Caco-2 (cell line): ENCODE data around the gene TRIM58. TPM values are rescaled to one million over a fixed set of nuclear protein-coding genes. Genes with fewer than 3 reads are reported as not detected.

ENCODE experiments used
- BruUV-seq: library from RNA; stranded (reverse); fragments of 400-500 nt; replicated peaks from 2 replicates; lab custom pipeline; 2021; lab: Mats Ljungman, UMichigan
- CTCF ChIA-PET: fragments of 300-600 bp; sonication (Branson Sonifier 250); formaldehyde crosslinking; loops from one replicate; lab custom pipeline; 2022; ENCODE audit warnings: antibody characterized with exemption; lab: Charles Lee
- POLR2A ChIA-PET: fragments of 300-600 bp; sonication (Branson Sonifier 250); formaldehyde crosslinking; loops from one replicate; lab custom pipeline; 2022; ENCODE audit warnings: antibody characterized with exemption; lab: Charles Lee
- DNase-seq, 2 experiments: peaks; one replicate each; pipeline versions ENCODE4 v3.0.0 to v3.0.0-alpha.2; 2020 to 2022
- H3K27me3 ChIP-seq: replicated peaks from 2 replicates; pipeline ENCODE4 v1.6.0; 2011; ENCODE audit warnings: low read length; ENCODE audit not compliant: control insufficient read depth, insufficient read depth
- H3K36me3 ChIP-seq: 2 replicates; pipeline ENCODE4 v1.5.1; 2011; ENCODE audit warnings: low read length; ENCODE audit not compliant: control insufficient read depth, insufficient read depth
- H3K4me1 ChIP-seq: fragments of 250-450 bp; sonication (Bioruptor Pico); 2 replicates; pipeline ENCODE4 v1.5.1; 2020; ENCODE audit warnings: mild to moderate bottlenecking
- H3K4me3 ChIP-seq: 2 replicates; pipeline ENCODE4 v1.5.1; 2011; ENCODE audit warnings: low read depth, mild to moderate bottlenecking, control low read depth, low read length
- H3K9me3 ChIP-seq: fragments of 250-450 bp; sonication (Bioruptor Pico); 2 replicates; pipeline ENCODE4 v1.5.1; 2020; ENCODE audit warnings: mild to moderate bottlenecking, moderate library complexity
- H3K27ac Mint-ChIP-seq: one replicate; pipeline ENCODE4 v1.8.0; 2022; ENCODE audit warnings: mixed read lengths; ENCODE audit not compliant: unreplicated experiment
- H3K27me3 Mint-ChIP-seq: one replicate; pipeline ENCODE4 v1.8.0; 2022; ENCODE audit warnings: mixed read lengths; ENCODE audit not compliant: insufficient read depth, unreplicated experiment
- H3K36me3 Mint-ChIP-seq: one replicate; pipeline ENCODE4 v1.8.0; 2022; ENCODE audit warnings: mild to moderate bottlenecking, mixed read lengths; ENCODE audit not compliant: insufficient read depth, unreplicated experiment
- H3K4me1 Mint-ChIP-seq: one replicate; pipeline ENCODE4 v1.8.0; 2022; ENCODE audit warnings: low read depth, mixed read lengths; ENCODE audit not compliant: unreplicated experiment
- H3K4me3 Mint-ChIP-seq: one replicate; pipeline ENCODE4 v1.8.0; 2022; ENCODE audit warnings: mild to moderate bottlenecking, moderate library complexity, mixed read lengths; ENCODE audit not compliant: unreplicated experiment
- H3K9me3 Mint-ChIP-seq: one replicate; pipeline ENCODE4 v1.8.0; 2022; ENCODE audit warnings: mixed read lengths; ENCODE audit not compliant: unreplicated experiment
- intact Hi-C: fragments of 100-400 bp; cut with micrococcal nuclease; formaldehyde crosslinking; loops from one replicate; pipeline ENCODE4 v1.10.0; 2022; ENCODE audit not compliant: unreplicated experiment
- total RNA-seq: library from RNA; stranded (reverse); gene quantifications from 2 replicates; pipeline ENCODE4 v1.2.3, GENCODE V29; 2022
- TF ChIP-seq, protein P1 (sequence below), 2 experiments: fragments of 200-600 bp in 1 of 2; IDR thresholded peaks; 1 replicate in 1 of 2; 2 replicates in 1 of 2; pipeline versions ENCODE4 v1.5.1 to v1.8.0; 2011 to 2022; ENCODE audit warnings: antibody characterized with exemption in 1 of 2, control low read depth in 1 of 2, inconsistent platforms in 1 of 2, low read depth in 1 of 2, low read length in 1 of 2, mild to moderate bottlenecking in 1 of 2, moderate library complexity in 1 of 2; ENCODE audit not compliant: insufficient read depth in 1 of 2, severe bottlenecking in 1 of 2, unreplicated experiment in 1 of 2

TRIM58 gene
- total RNA-seq, 1 experiment from 2014 or later: not detected

DNA sequence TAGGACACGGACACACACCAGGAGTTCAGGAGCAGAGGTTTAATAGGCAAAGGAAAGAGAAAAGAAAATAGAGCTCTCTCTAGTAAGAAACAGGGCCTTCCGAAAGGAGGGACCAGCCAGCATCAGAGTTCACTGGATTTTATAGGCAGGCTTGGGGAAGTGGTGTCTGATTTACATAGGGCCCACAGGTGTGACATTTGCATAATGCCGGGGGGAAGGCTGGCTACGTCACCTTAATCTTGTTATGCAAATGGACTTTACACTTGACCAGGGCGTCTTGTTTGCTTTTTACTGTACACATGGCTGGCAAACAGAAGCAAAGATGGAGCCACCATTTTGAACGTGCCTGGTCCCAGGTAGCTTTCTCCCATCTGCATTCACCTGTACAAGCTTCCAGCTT, 33.0 kb upstream of the TRIM58 start, which contains the start of gene OR14A16:
TSS of gene OR14A16 (minus strand) at position 97 of the 400 bp plus-strand sequence. CDS start 8,390 bp downstream, outside the sequence.
- intact Hi-C loops: no loop called here
- ChIA-PET CTCF (no interaction called here), POLR2A (no interaction called here)
- no peaks in the 10 kb centered on the region for H3K9me3 ChIP-seq
- Mint-ChIP-seq H3K4me1 (no peaks in the 10 kb centered on the region), H3K27me3 (no peaks in the 10 kb centered on the region), H3K36me3 (no peaks in the 10 kb centered on the region), H3K27ac (no peak within 1 kb of the TSS), H3K4me3 (no peak within 1 kb of the TSS), H3K9me3 (no peaks in the 10 kb centered on the region)
- TF ChIP-seq, protein P1, sequence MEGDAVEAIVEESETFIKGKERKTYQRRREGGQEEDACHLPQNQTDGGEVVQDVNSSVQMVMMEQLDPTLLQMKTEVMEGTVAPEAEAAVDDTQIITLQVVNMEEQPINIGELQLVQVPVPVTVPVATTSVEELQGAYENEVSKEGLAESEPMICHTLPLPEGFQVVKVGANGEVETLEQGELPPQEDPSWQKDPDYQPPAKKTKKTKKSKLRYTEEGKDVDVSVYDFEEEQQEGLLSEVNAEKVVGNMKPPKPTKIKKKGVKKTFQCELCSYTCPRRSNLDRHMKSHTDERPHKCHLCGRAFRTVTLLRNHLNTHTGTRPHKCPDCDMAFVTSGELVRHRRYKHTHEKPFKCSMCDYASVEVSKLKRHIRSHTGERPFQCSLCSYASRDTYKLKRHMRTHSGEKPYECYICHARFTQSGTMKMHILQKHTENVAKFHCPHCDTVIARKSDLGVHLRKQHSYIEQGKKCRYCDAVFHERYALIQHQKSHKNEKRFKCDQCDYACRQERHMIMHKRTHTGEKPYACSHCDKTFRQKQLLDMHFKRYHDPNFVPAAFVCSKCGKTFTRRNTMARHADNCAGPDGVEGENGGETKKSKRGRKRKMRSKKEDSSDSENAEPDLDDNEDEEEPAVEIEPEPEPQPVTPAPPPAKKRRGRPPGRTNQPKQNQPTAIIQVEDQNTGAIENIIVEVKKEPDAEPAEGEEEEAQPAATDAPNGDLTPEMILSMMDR (IDR thresholded peaks at IDR 0.05; ENCODE audit: insufficient read depth in 1 of 2, low read depth in 1 of 2, low read length in 1 of 2, severe bottlenecking in 1 of 2, unreplicated experiment in 1 of 2): no peak
- DNase-seq: no peak
- no peaks in the 10 kb centered on the region for H3K27me3 ChIP-seq
- H3K4me1 ChIP-seq: no peaks in the 10 kb centered on the region
- BruUV-seq: no TSS peak
- no peaks in the 10 kb centered on the region for H3K36me3 ChIP-seq
- H3K4me3 ChIP-seq: no peak within 1 kb of the TSS

DNA sequence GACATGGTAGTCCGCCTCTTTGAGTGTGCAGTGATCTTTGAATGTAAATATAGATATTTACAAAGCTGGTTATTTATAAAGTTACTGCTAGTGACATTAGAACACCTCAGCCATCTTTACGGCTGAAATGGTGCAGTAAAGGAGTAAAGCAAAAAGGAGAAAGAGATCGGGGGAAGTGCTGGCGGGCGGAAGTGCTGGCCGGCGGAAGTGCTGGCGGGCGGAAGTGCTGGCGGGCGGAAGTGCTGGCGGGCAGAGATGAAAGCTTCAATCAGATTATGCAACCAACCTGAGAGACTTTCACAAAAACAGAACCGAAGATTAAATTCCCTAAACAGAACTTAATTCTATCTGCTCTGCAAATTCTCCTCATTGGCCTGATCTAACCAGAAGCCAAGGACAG, 31.6 kb upstream of the TRIM58 start:
- no peaks in the 10 kb centered on the region for H3K9me3 Mint-ChIP-seq
- POLR2A ChIA-PET: no interaction called here
- no TSS peak for BruUV-seq

DNA sequence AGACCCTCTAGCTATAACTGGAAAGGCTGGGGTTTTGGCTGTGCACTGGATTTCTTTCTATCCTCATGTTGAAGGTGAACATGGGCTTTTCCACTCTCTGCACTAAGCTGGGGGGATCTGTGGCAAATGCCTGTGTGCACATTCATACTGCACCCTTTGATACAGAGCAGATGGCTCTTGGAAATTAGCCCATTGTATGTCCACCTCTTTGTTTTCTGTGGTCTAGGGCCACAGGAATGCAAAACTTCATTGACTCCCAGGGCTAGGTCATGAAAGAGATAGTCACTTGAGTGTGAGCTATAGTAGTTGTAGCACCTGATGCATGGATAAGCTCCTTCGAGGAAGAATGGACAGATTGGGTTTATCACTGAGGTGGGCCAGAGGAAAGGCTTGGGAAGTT, 27.3 kb upstream of the TRIM58 start:
- Mint-ChIP-seq H3K4me1 (no peaks in the 10 kb centered on the region), H3K27me3 (no peaks in the 10 kb centered on the region), H3K27ac (no peak overlapping the region), H3K36me3 (peaks cover 5% of the 10 kb centered on the region), H3K4me3 (no peak overlapping the region), H3K9me3 (no peaks in the 10 kb centered on the region)
- ChIA-PET CTCF (no interaction called here), POLR2A (no interaction called here)
- H3K4me1 ChIP-seq: no peaks in the 10 kb centered on the region
- no peaks in the 10 kb centered on the region for H3K9me3 ChIP-seq
- TF ChIP-seq, protein P1 (IDR thresholded peaks at IDR 0.05; ENCODE audit: insufficient read depth in 1 of 2, low read depth in 1 of 2, low read length in 1 of 2, severe bottlenecking in 1 of 2, unreplicated experiment in 1 of 2): no peak
- no peaks in the 10 kb centered on the region for H3K36me3 ChIP-seq
- DNase-seq: no peak
- intact Hi-C loops: no loop called here
- BruUV-seq: no TSS peak
- no peaks in the 10 kb centered on the region for H3K27me3 ChIP-seq
- no peak overlapping the region for H3K4me3 ChIP-seq

More for the DNA sequence above, 31.6 kb upstream of the TRIM58 start:
- intact Hi-C loops: no loop called here
- no peak for DNase-seq
- no peak overlapping the region for H3K4me3 ChIP-seq
- Mint-ChIP-seq H3K4me1 (no peaks in the 10 kb centered on the region), H3K4me3 (no peak overlapping the region), H3K27ac (no peak overlapping the region), H3K36me3 (no peaks in the 10 kb centered on the region), H3K27me3 (no peaks in the 10 kb centered on the region)
- no peaks in the 10 kb centered on the region for H3K36me3 ChIP-seq
- H3K27me3 ChIP-seq: no peaks in the 10 kb centered on the region
- TF ChIP-seq, protein P1 (IDR thresholded peaks at IDR 0.05; ENCODE audit: insufficient read depth in 1 of 2, low read depth in 1 of 2, low read length in 1 of 2, severe bottlenecking in 1 of 2, unreplicated experiment in 1 of 2): no peak
- no peaks in the 10 kb centered on the region for H3K9me3 ChIP-seq
- CTCF ChIA-PET: no interaction called here
- no peaks in the 10 kb centered on the region for H3K4me1 ChIP-seq
